NCI-H510A treated with DMSO at 0.1 percent for 48 hours (cell line): ENCODE measurements around the gene TXNIP.

Experiments used
- DNase-seq: peaks from one replicate; lab custom pipeline; 2025; lab: John Stamatoyannopoulos, UW

The TXNIP gene

GRCh38 chr1:145985502-145986439 is 10.6 kb downstream of the TXNIP start:
- peak; percentile 86 for DNase-seq

GRCh38 chr1:145985129-145985501 is 11.3 kb downstream of the TXNIP start:
- DNase-seq = no peak

- DNase-seq = no peak
Observed at GRCh38 chr1:145983960-145984830, 12.2 kb downstream of the TXNIP start.

- no peak for DNase-seq
Observed at GRCh38 chr1:145983206-145983675, 13.1 kb downstream of the TXNIP start.

- no peak for DNase-seq
Observed at GRCh38 chr1:145982010-145982723, 14.2 kb downstream of the TXNIP start.

- no peak for DNase-seq
Observed at GRCh38 chr1:145980457-145980994, 15.9 kb downstream of the TXNIP start.

GRCh38 chr1:145979746-145980456 is 16.5 kb downstream of the TXNIP start:
- DNase-seq = no peak

- DNase-seq = peak; percentile 96
Observed at GRCh38 chr1:145978854-145979745, 17.3 kb downstream of the TXNIP start.

- DNase-seq = no peak
Observed at GRCh38 chr1:145978471-145978853, 17.9 kb downstream of the TXNIP start.

GRCh38 chr1:145977486-145978470 is 18.6 kb downstream of the TXNIP start:
- peak; percentile 95 for DNase-seq

- DNase-seq = no peak
Observed at GRCh38 chr1:145977016-145977415, 19.4 kb downstream of the TXNIP start.

GRCh38 chr1:145975216-145975615 is 21.2 kb downstream of the TXNIP start:
- DNase-seq = no peak

GRCh38 chr1:145974721-145975120 is 21.7 kb downstream of the TXNIP start:
- DNase-seq = no peak

- DNase-seq = no peak
Observed at GRCh38 chr1:145972580-145972979, 23.8 kb downstream of the TXNIP start.

- DNase-seq = no peak
Observed at GRCh38 chr1:145967288-145967687, 29.1 kb downstream of the TXNIP start.

GRCh38 chr1:145965119-145965744 is 31.1 kb downstream of the TXNIP start:
- DNase-seq = no peak

GRCh38 chr1:145964328-145965118 is 31.9 kb downstream of the TXNIP start, which contains the start of the genes ANKRD34A and POLR3GL:
Gene ANKRD34A (minus strand): TSS chr1:145964575. CDS start chr1:145961759, 2,816 bp downstream.
Gene POLR3GL (plus strand): TSS chr1:145964690. CDS start chr1:145974866, 10,176 bp downstream.
- peak; percentile 91 for DNase-seq
